ENCODE results near the gene GLB1L2.

DNA sequence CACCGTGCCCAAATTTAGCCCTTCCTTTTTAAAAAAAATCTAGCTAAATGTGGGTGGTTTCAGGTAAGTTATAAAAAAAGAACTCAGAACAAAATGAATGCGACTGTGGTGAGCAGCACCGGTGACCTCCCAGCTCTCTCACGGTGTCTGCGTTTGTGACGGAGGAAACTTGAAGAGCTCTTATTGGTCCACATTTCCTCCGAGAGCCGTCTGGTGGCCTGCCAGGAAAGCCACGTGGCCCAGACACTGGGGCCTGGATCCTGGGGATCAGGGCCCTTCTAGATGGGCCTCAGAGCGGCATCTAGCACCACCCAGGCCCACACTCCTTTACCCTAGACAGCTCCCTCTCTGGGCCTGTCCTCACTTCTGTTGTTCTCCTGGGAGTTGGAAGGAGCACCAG lies 40.7 kb downstream of the GLB1L2 start:
- TF ChIP-seq, protein P1, sequence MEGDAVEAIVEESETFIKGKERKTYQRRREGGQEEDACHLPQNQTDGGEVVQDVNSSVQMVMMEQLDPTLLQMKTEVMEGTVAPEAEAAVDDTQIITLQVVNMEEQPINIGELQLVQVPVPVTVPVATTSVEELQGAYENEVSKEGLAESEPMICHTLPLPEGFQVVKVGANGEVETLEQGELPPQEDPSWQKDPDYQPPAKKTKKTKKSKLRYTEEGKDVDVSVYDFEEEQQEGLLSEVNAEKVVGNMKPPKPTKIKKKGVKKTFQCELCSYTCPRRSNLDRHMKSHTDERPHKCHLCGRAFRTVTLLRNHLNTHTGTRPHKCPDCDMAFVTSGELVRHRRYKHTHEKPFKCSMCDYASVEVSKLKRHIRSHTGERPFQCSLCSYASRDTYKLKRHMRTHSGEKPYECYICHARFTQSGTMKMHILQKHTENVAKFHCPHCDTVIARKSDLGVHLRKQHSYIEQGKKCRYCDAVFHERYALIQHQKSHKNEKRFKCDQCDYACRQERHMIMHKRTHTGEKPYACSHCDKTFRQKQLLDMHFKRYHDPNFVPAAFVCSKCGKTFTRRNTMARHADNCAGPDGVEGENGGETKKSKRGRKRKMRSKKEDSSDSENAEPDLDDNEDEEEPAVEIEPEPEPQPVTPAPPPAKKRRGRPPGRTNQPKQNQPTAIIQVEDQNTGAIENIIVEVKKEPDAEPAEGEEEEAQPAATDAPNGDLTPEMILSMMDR (IDR thresholded peaks at IDR 0.05) = no peak
- TF ChIP-seq POLR2A (IDR thresholded peaks at IDR 0.05) = no peak

All from Peyer's patch (tissue), 4 donors.